Measurements from ENCODE around the gene GUCD1.
A peak's percentile ranks its signal among the peaks of the same experiment; 100 is the strongest.

GUCD1 gene

GRCh38 chr22:24499706-24500276, 55.1 kb downstream of the GUCD1 start:
- Histone ChIP-seq H3K4me1 (peaks cover 59% of the 10 kb centered on the region), H4K20me1 (no peaks in the 10 kb centered on the region), H3K9ac (no peak overlapping the region), H3K27ac (no peak overlapping the region), H3K4me3 (no peak overlapping the region), H3K27me3 (no peaks in the 10 kb centered on the region), H3K9me3 (peaks cover 7% of the 10 kb centered on the region; the same call in 1 of the 2 replicates), H3K4me2 (no peak overlapping the region; the same call in 1 of the 2 replicates), H3K36me3 (no peaks in the 10 kb centered on the region)
- TF ChIP-seq Cebpa-rat (IDR thresholded peaks at IDR 0.05): no peak

GRCh38 chr22:24498824-24499223, 56.1 kb downstream of the GUCD1 start:
- no peaks in the 10 kb centered on the region for H3K36me3 ChIP-seq
- peak overlapping the region; percentile 40; the same call in 1 of the 2 replicates for H3K4me2 ChIP-seq
- H4K20me1 ChIP-seq: no peaks in the 10 kb centered on the region
- H3K27ac ChIP-seq: no peak overlapping the region
- H3K4me1 ChIP-seq: peaks cover 49% of the 10 kb centered on the region
- H3K4me3 ChIP-seq: no peak overlapping the region
- no peak overlapping the region for H3K9ac ChIP-seq
- peaks cover 10% of the 10 kb centered on the region; the same call in 1 of the 2 replicates for H3K9me3 ChIP-seq
- no peaks in the 10 kb centered on the region for H3K27me3 ChIP-seq
- no peak for TF ChIP-seq Cebpa-rat (IDR thresholded peaks at IDR 0.05)

- TF ChIP-seq Cebpa-rat (IDR thresholded peaks at IDR 0.05): no peak
- no peak overlapping the region for H3K9ac ChIP-seq
- no peak overlapping the region for H3K27ac ChIP-seq
- no peaks in the 10 kb centered on the region for H3K36me3 ChIP-seq
- no peak overlapping the region for H3K4me3 ChIP-seq
- peak overlapping the region; percentile 40 for H3K4me2 ChIP-seq
- H3K9me3 ChIP-seq: peaks cover 10% of the 10 kb centered on the region; the same call in 1 of the 2 replicates
- H3K27me3 ChIP-seq: no peaks in the 10 kb centered on the region
- no peaks in the 10 kb centered on the region for H4K20me1 ChIP-seq
- H3K4me1 ChIP-seq: peaks cover 40% of the 10 kb centered on the region
Observed at GRCh38 chr22:24497841-24498258, 57.1 kb downstream of the GUCD1 start.

- Histone ChIP-seq H3K4me3 (no peak overlapping the region), H3K9me3 (peaks cover 10% of the 10 kb centered on the region; the same call in 1 of the 2 replicates), H3K4me2 (no peak overlapping the region), H3K27me3 (no peaks in the 10 kb centered on the region), H3K4me1 (peaks cover 32% of the 10 kb centered on the region), H3K36me3 (no peaks in the 10 kb centered on the region), H3K9ac (no peak overlapping the region), H3K27ac (no peak overlapping the region), H4K20me1 (no peaks in the 10 kb centered on the region)
- TF ChIP-seq Cebpa-rat (IDR thresholded peaks at IDR 0.05): no peak
Observed at GRCh38 chr22:24496661-24497060, 58.3 kb downstream of the GUCD1 start.

GRCh38 chr22:24496234-24496633, 58.7 kb downstream of the GUCD1 start:
- Histone ChIP-seq H4K20me1 (no peaks in the 10 kb centered on the region), H3K4me2 (no peak overlapping the region), H3K27ac (no peak overlapping the region), H3K27me3 (no peaks in the 10 kb centered on the region), H3K4me1 (peaks cover 28% of the 10 kb centered on the region), H3K4me3 (no peak overlapping the region), H3K36me3 (no peaks in the 10 kb centered on the region), H3K9ac (no peak overlapping the region), H3K9me3 (peaks cover 10% of the 10 kb centered on the region; the same call in 1 of the 2 replicates)
- no peak for TF ChIP-seq Cebpa-rat (IDR thresholded peaks at IDR 0.05)

GRCh38 chr22:24495365-24495675, 59.6 kb downstream of the GUCD1 start:
- TF ChIP-seq Cebpa-rat (IDR thresholded peaks at IDR 0.05): no peak
- Histone ChIP-seq H3K36me3 (no peaks in the 10 kb centered on the region), H3K4me3 (no peak overlapping the region), H3K27ac (no peak overlapping the region), H3K4me1 (peaks cover 19% of the 10 kb centered on the region), H3K9ac (no peak overlapping the region), H3K4me2 (no peak overlapping the region), H3K27me3 (no peaks in the 10 kb centered on the region), H3K9me3 (peaks cover 10% of the 10 kb centered on the region; the same call in 1 of the 2 replicates), H4K20me1 (no peaks in the 10 kb centered on the region)

GRCh38 chr22:24494528-24495364, 60.2 kb downstream of the GUCD1 start, which contains the start of gene UPB1:
Gene UPB1 (plus strand): TSS chr22:24495332. CDS start chr22:24495404, 72 bp downstream.
- no peak for TF ChIP-seq Cebpa-rat (IDR thresholded peaks at IDR 0.05)

GRCh38 chr22:24494167-24494527, 60.8 kb downstream of the GUCD1 start:
- no peak for TF ChIP-seq Cebpa-rat (IDR thresholded peaks at IDR 0.05)
- no peaks in the 10 kb centered on the region for H4K20me1 ChIP-seq
- H3K4me1 ChIP-seq: peaks cover 16% of the 10 kb centered on the region
- H3K27me3 ChIP-seq: no peaks in the 10 kb centered on the region
- H3K36me3 ChIP-seq: no peaks in the 10 kb centered on the region
- H3K4me3 ChIP-seq: no peak overlapping the region
- H3K9me3 ChIP-seq: peaks cover 10% of the 10 kb centered on the region; the same call in 1 of the 2 replicates
- no peak overlapping the region for H3K27ac ChIP-seq
- H3K4me2 ChIP-seq: no peak overlapping the region
- no peak overlapping the region for H3K9ac ChIP-seq

More at GRCh38 chr22:24494528-24495364, 60.2 kb downstream of the GUCD1 start, which contains the start of gene UPB1:
- H3K27ac ChIP-seq: no peak within 1 kb of the TSS
- H3K4me3 ChIP-seq: no peak within 1 kb of the TSS
- H3K36me3 ChIP-seq: no peaks in the 10 kb centered on the region
- no peak within 1 kb of the TSS for H3K9ac ChIP-seq
- peaks cover 10% of the 10 kb centered on the region; the same call in 1 of the 2 replicates for H3K9me3 ChIP-seq
- no peaks in the 10 kb centered on the region for H3K27me3 ChIP-seq
- peaks cover 16% of the 10 kb centered on the region for H3K4me1 ChIP-seq
- no peaks in the 10 kb centered on the region for H4K20me1 ChIP-seq
- H3K4me2 ChIP-seq: no peak within 1 kb of the TSS

GRCh38 chr22:24492391-24492790, 62.5 kb downstream of the GUCD1 start:
- Histone ChIP-seq H3K9ac (no peak overlapping the region), H3K27me3 (no peaks in the 10 kb centered on the region), H3K27ac (no peak overlapping the region), H3K4me1 (no peaks in the 10 kb centered on the region), H3K4me2 (no peak overlapping the region), H4K20me1 (no peaks in the 10 kb centered on the region), H3K4me3 (no peak overlapping the region), H3K9me3 (peaks cover 10% of the 10 kb centered on the region; the same call in 1 of the 2 replicates), H3K36me3 (no peaks in the 10 kb centered on the region)
- no peak for TF ChIP-seq Cebpa-rat (IDR thresholded peaks at IDR 0.05)
